ENCODE results near the gene C1orf141. TPM values are rescaled to one million over a fixed set of nuclear protein-coding genes. Genes with fewer than 3 reads are reported as not detected.

Gene C1orf141
- total and polyA plus RNA-seq, 3 experiments from 2014 or later, result not detected

DNA sequence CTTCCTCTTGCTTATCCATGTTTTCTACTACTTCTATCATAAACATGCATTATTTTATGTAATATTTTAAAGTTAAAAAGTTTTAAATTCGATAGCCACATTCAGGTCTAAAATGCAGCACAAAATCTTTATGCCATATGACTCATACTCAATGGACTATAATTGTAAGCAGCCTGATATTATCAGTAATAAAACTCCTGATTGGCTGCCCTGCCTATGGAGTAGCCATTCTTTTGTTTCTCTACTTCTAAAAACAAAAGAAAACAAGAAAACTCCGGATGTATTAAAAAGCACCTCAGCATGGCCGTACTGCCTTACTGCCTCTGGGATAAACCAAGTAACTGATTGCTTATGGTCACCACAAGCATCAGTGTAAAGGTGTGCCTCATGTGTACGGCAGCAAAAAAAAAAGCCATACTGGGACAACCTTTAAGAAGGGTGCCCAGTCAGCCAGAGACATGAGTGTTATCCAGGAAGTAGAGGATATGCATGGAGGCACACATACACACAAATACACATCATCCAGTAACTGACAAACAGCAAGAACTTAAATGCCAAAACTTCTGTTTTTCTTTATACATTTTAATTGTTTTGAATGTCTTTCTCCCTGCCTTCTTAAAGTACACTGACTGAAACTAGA lies 90.0 kb downstream of the C1orf141 start:
- POLR2A ChIA-PET, result no interaction called here
- CTCF ChIA-PET, result no interaction called here

DNA sequence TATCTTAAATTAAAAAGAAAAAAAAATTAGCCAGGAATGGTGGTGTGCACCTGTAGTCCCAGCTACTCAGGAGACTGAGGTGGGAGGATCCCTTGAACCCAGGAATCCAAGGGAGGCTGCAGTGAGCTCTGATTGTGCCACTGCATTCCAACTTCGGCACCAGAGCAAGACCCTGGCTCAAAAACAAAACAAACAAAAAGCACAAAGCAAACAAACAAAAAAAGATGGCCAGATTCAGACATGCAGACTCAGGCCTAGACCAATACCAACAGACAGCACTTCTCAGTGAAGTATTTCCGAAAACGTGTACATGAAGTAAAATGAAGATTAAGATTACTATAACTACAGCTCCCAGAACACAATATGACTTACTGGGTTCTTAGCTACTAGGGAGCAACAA lies 91.4 kb downstream of the C1orf141 start:
- POLR2A ChIA-PET, result no interaction called here
- H3K27ac Mint-ChIP-seq, result no peak overlapping the region
- Histone ChIP-seq H3K27ac (ENCODE audit: low read depth, low read length) (no peak overlapping the region), H3K4me1 (ENCODE audit: insufficient read depth, low read length) (no peaks in the 10 kb centered on the region), H3K4me3 (ENCODE audit: low read length) (no peak overlapping the region), H3K9me3 (ENCODE audit: low read length) (no peaks in the 10 kb centered on the region), H3K27me3 (ENCODE audit: insufficient read depth, low read length, poor library complexity, severe bottlenecking) (no peaks in the 10 kb centered on the region), H3K36me3 (ENCODE audit: insufficient read depth, low read length) (peaks cover 25% of the 10 kb centered on the region)
- CTCF ChIA-PET, result no interaction called here
- no peaks in the 10 kb centered on the region for H3K9me3 Mint-ChIP-seq
- no peak for DNase-seq
- H3K4me3 Mint-ChIP-seq, result no peak overlapping the region
- no peaks in the 10 kb centered on the region for H3K27me3 Mint-ChIP-seq
- peaks cover 29 to 91% (median 41%) of the 10 kb centered on the region in 3 donors for H3K36me3 Mint-ChIP-seq
- peaks cover 12 to 22% (median 13%) of the 10 kb centered on the region in 3 donors for H3K4me1 Mint-ChIP-seq

More for the DNA sequence above, 90.0 kb downstream of the C1orf141 start:
- H3K36me3 Mint-ChIP-seq, result peaks cover 26 to 89% (median 36%) of the 10 kb centered on the region in 3 donors
- Histone ChIP-seq H3K27ac (ENCODE audit: low read depth, low read length) (no peak overlapping the region), H3K4me3 (ENCODE audit: low read length) (no peak overlapping the region), H3K27me3 (ENCODE audit: insufficient read depth, low read length, poor library complexity, severe bottlenecking) (no peaks in the 10 kb centered on the region), H3K36me3 (ENCODE audit: insufficient read depth, low read length) (peaks cover 29% of the 10 kb centered on the region), H3K9me3 (ENCODE audit: low read length) (no peaks in the 10 kb centered on the region), H3K4me1 (ENCODE audit: insufficient read depth, low read length) (no peaks in the 10 kb centered on the region)
- no peak for DNase-seq
- H3K27me3 Mint-ChIP-seq, result no peaks in the 10 kb centered on the region
- H3K27ac Mint-ChIP-seq, result no peak overlapping the region
- no peaks in the 10 kb centered on the region for H3K9me3 Mint-ChIP-seq
- no peak overlapping the region for H3K4me3 Mint-ChIP-seq
- H3K4me1 Mint-ChIP-seq, result peaks cover 9 to 24% (median 12%) of the 10 kb centered on the region in 3 donors

Other genes starting within 250 kb of the C1orf141 start
- 1 to 10 TPM in 1 of 2 experiments, under 1 TPM in 1; 0.86 to 1.8 TPM for gene DNAI4, start 210.1 kb downstream of the C1orf141 start, total RNA-seq
- 0.77 TPM for gene DNAI4, start 210.1 kb downstream of the C1orf141 start, polyA plus RNA-seq
- 10 to 100 TPM; 53.1 to 55.3 TPM for gene MIER1, start 210.0 kb downstream of the C1orf141 start, total RNA-seq
- gene MIER1, start 210.0 kb downstream of the C1orf141 start, polyA plus RNA-seq, result 38.6 TPM
- gene SLC35D1, start 80.8 kb downstream of the C1orf141 start, total RNA-seq, result 10 to 100 TPM; 17.0 to 17.5 TPM
- gene SLC35D1, start 80.8 kb downstream of the C1orf141 start, polyA plus RNA-seq, result 4.1 TPM
- gene IL23R, start 31.5 kb upstream of the C1orf141 start, total RNA-seq, result 1 to 10 TPM; 1.6 to 1.7 TPM
- 9.2 TPM for gene IL23R, start 31.5 kb upstream of the C1orf141 start, polyA plus RNA-seq
- gene IL12RB2, start 172.9 kb upstream of the C1orf141 start, total RNA-seq, result 10 to 100 TPM; 32.8 to 35.1 TPM
- 6.8 TPM for gene IL12RB2, start 172.9 kb upstream of the C1orf141 start, polyA plus RNA-seq

Measured in CD8-positive, alpha-beta memory T cell (primary cell).